Spleen (tissue), 7 donors: ENCODE measurements around the gene TRIM25.

Experiments used
- POLR2A ChIP-seq, 3 donors: fragments of 450-650 bp; IDR thresholded peaks; one replicate each; pipeline ENCODE4 v1.5.1; 2017; ENCODE audit warnings: antibody characterized with exemption in 3 of 3, mild to moderate bottlenecking in 1 of 3
- TF ChIP-seq, protein P1 (sequence below), 11 experiments: fragments of 200-600 bp in 7 of 11; fragments of 450-650 bp in 4 of 11; sonication (generic) in 4 of 11; IDR thresholded peaks in 8 of 11; conservative IDR thresholded peaks in 3 of 11; 1 replicate in 7 of 11; 2 replicates in 4 of 11; pipeline versions ENCODE4 v1.4.0 to v1.8.0; 2016 to 2021; ENCODE audit warnings: antibody characterized with exemption in 11 of 11, inconsistent platforms in 4 of 11, mild to moderate bottlenecking in 1 of 11
- donor health status: DM: no; HTN: no; CAD: no; lungs with moderate emphysema.
- donor health status: DM: no; HTN: no; CAD: no.
- donor health status: DM: no; HTN: no; CAD: no.

DNA sequence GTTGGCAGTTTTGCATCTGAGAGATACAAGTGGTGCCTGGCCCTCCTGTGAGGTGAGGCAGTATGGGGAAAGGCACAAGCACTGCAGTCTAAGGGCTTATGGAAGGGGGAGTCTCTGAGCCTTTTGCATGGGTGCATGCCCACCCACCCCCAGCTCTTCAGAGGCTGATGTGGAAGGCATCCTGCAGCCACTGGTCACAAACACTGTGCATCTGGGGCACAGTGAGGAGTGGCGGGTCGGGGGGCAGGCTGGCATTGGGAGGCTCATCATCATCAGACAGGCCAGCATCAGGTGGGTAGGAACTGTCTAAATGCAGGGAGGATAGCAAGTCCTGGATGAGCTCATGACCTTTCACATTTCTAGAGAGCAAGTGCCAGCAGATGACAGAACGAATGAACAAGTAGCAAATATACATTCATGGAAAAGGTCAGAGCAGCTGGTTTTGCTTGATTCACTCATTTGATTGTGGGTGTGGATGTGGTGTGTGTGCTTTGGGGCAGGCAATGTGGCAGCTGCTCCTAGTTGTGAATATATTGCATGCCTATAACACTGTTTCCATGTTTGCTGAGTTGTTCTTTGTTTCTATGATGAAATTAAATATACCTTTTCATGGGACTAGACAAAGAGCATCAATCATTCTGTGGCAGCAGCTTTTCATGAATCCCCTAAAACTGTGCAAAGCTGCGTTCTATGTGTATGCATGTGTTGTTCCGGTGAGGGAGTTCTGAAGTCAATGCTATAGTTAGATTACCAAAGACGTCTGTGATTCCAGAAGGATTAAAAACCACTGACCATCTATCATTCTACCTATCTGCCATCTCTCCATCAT lies 29.2 kb downstream of the TRIM25 start:
- TF ChIP-seq, protein P1, sequence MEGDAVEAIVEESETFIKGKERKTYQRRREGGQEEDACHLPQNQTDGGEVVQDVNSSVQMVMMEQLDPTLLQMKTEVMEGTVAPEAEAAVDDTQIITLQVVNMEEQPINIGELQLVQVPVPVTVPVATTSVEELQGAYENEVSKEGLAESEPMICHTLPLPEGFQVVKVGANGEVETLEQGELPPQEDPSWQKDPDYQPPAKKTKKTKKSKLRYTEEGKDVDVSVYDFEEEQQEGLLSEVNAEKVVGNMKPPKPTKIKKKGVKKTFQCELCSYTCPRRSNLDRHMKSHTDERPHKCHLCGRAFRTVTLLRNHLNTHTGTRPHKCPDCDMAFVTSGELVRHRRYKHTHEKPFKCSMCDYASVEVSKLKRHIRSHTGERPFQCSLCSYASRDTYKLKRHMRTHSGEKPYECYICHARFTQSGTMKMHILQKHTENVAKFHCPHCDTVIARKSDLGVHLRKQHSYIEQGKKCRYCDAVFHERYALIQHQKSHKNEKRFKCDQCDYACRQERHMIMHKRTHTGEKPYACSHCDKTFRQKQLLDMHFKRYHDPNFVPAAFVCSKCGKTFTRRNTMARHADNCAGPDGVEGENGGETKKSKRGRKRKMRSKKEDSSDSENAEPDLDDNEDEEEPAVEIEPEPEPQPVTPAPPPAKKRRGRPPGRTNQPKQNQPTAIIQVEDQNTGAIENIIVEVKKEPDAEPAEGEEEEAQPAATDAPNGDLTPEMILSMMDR (IDR thresholded peaks at IDR 0.05 in 8 of 11, conservative IDR thresholded peaks at IDR 0.05 in 3 of 11): no peak
- TF ChIP-seq POLR2A (IDR thresholded peaks at IDR 0.05): no peak
